Gastroesophageal sphincter (tissue), 4 donors: ENCODE measurements around the gene NIFK. TPM values are rescaled to one million over a fixed set of nuclear protein-coding genes. Genes with fewer than 3 reads are reported as not detected.

ENCODE experiments used
- ATAC-seq: fragments of 150-250 bp; one replicate; pipeline ENCODE4 v1.9.1; 2016; ENCODE audit warnings: mild to moderate bottlenecking, moderate library complexity
- H3K27ac ChIP-seq, 4 donors: fragments of 200-600 bp; sonication (generic) in 3 of 4; 1 replicate in 3 of 4; 2 replicates in 1 of 4; pipeline ENCODE4 v1.5.1; 2016 to 2019
- H3K27me3 ChIP-seq: fragments of 200-600 bp; sonication (generic); one replicate; pipeline ENCODE4 v1.5.1; 2019
- H3K36me3 ChIP-seq, 2 donors: fragments of 200-600 bp; sonication (generic); one replicate each; pipeline ENCODE4 v1.5.1; 2019; ENCODE audit warnings: control low read depth in 1 of 2
- H3K4me1 ChIP-seq, 3 donors: fragments of 200-600 bp; sonication (generic); 1 replicate in 2 of 3; 2 replicates in 1 of 3; pipeline ENCODE4 v1.5.1; 2016 to 2019; ENCODE audit warnings: control low read depth in 2 of 3
- H3K4me3 ChIP-seq, 2 donors: fragments of 200-600 bp; sonication (generic); one replicate each; pipeline ENCODE4 v1.5.1; 2019; ENCODE audit warnings: mild to moderate bottlenecking in 1 of 2, moderate library complexity in 1 of 2
- H3K9me3 ChIP-seq, 3 donors: fragments of 200-600 bp; sonication (generic); one replicate each; pipeline ENCODE4 v1.5.1; 2017 to 2019; ENCODE audit warnings: control low read depth in 2 of 3
- EP300 ChIP-seq: sonication (generic); formaldehyde crosslinking; IDR thresholded peaks from one replicate; pipeline ENCODE4 v1.6.1; 2017; ENCODE audit warnings: antibody characterized with exemption, mild to moderate bottlenecking
- POLR2A ChIP-seq, 2 donors: fragments of 450-650 bp; IDR thresholded peaks; one replicate each; pipeline ENCODE4 v1.6.1; 2017; ENCODE audit warnings: antibody characterized with exemption in 2 of 2, mild to moderate bottlenecking in 2 of 2, moderate library complexity in 1 of 2
- POLR2AphosphoS5 ChIP-seq: sonication (generic); formaldehyde crosslinking; IDR thresholded peaks from one replicate; pipeline ENCODE4 v1.6.1; 2017; ENCODE audit warnings: antibody characterized with exemption
- WGBS, 2 donors: methylation state at CpG; one replicate each; pipeline ENCODE4 v1.1.5; 2018; ENCODE audit warnings: low coverage in 1 of 2; 5-methylcytosine and 5-hydroxymethylcytosine counted together
- total RNA-seq, 4 donors: library from RNA; depleted of rRNA; stranded (reverse); fragments of >200 nt; gene quantifications; one replicate each; pipeline ENCODE4 v1.1.0, GENCODE V29; 2016
- TF ChIP-seq, protein P1 (sequence below), 4 experiments: fragments of 200-600 bp in 2 of 4; fragments of 450-650 bp in 2 of 4; sonication (generic) in 1 of 4; IDR thresholded peaks; one replicate each; pipeline ENCODE4 v1.5.1; 2017 to 2019; ENCODE audit warnings: antibody characterized with exemption in 4 of 4, mild to moderate bottlenecking in 2 of 4, moderate library complexity in 2 of 4

Gene NIFK
- total RNA-seq, 4 donors from 2014 or later: 16.2 to 92.7 (median 46.7) TPM

DNA sequence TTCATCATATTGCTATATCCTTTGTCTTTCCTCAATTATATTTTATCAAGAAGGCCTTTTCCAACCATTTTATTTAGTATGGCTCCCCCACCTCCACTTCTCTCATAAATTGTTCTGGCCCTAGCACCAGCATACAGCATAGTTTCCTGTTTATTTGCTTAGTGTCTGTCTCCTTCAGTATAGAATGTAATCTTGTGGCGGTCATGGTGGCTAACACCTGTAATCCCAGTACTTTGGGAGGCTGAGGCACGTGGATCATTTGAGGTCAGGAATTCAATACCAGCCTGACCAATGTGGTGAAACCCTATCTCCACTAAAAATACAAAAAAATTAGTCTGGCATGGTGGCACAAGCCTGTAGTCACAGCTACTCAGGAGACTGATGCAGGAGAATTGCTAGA, 47.9 kb downstream of the NIFK start:
- no peaks in the 10 kb centered on the region for H3K27me3 ChIP-seq
- TF ChIP-seq POLR2AphosphoS5: no peak
- TF ChIP-seq, protein P1, sequence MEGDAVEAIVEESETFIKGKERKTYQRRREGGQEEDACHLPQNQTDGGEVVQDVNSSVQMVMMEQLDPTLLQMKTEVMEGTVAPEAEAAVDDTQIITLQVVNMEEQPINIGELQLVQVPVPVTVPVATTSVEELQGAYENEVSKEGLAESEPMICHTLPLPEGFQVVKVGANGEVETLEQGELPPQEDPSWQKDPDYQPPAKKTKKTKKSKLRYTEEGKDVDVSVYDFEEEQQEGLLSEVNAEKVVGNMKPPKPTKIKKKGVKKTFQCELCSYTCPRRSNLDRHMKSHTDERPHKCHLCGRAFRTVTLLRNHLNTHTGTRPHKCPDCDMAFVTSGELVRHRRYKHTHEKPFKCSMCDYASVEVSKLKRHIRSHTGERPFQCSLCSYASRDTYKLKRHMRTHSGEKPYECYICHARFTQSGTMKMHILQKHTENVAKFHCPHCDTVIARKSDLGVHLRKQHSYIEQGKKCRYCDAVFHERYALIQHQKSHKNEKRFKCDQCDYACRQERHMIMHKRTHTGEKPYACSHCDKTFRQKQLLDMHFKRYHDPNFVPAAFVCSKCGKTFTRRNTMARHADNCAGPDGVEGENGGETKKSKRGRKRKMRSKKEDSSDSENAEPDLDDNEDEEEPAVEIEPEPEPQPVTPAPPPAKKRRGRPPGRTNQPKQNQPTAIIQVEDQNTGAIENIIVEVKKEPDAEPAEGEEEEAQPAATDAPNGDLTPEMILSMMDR (IDR thresholded peaks at IDR 0.05): no peak
- no peak for TF ChIP-seq POLR2A (IDR thresholded peaks at IDR 0.05)
- no peak for TF ChIP-seq EP300
- WGBS, 2 donors: 94 to 100% methylated on average over 1 to 2 of the region's 2 CpGs
- no peak for ATAC-seq
- H3K36me3 ChIP-seq: no peaks in the 10 kb centered on the region
- H3K27ac ChIP-seq: no peak overlapping the region
- peaks cover 0 to 1% (median 0%) of the 10 kb centered on the region in 3 donors for H3K4me1 ChIP-seq
- peaks cover 0 to 1% (median 0%) of the 10 kb centered on the region in 3 donors for H3K9me3 ChIP-seq
- no peak overlapping the region for H3K4me3 ChIP-seq

DNA sequence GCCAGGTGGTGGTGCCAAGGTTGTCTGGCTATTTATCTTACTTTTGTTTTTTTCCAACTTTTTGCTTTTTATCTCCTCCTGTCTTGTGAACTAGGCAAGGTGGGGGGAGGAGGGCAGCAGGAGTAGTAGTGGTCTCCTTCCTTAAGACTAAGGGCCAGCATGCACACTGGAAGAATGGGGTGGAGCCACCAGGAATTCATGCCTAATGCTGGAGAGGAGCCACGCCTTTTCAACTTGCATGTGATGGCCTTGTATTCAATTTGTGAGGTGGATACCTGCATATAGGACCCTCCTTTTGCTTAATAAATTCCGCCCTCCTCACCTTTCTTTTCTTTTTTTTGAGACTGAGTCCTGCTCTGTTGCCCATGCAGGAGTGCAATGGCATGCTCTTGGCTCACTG, 49.8 kb downstream of the NIFK start:
- ATAC-seq: no peak
- Histone ChIP-seq H3K9me3 (peaks cover 0 to 20% (median 0%) of the 10 kb centered on the region in 3 donors), H3K4me1 (no peaks in the 10 kb centered on the region), H3K27me3 (no peaks in the 10 kb centered on the region), H3K27ac (no peak overlapping the region), H3K4me3 (no peak overlapping the region), H3K36me3 (no peaks in the 10 kb centered on the region)
- WGBS, 2 donors: 86 to 100% methylated on average over 1 of the region's 2 CpGs
- TF ChIP-seq, protein P1 (IDR thresholded peaks at IDR 0.05): no peak
- no peak for TF ChIP-seq EP300
- no peak for TF ChIP-seq POLR2A (IDR thresholded peaks at IDR 0.05)
- no peak for TF ChIP-seq POLR2AphosphoS5

DNA sequence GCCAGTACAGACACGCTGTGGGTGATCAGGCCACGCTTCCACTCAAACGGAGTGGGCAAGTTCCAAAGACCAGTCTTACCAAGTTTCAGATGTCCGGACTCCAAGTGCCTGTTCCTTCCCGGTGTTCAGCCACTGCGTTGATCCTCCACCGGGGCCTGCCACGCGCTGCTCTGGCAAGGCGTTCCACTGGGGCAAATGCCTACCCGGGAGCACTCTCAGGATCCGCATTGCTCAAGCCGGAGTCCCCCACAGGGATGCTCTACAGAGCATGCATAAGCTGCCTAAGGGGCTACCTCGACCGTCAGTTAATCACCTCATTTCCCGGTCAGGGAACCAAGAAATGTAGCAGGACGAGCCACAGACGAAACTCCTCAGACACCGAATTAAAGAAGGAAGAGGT, 50.5 kb downstream of the NIFK start:
- WGBS, 2 donors: 88 to 89% methylated on average over 7 to 11 of the region's 19 CpGs
- Histone ChIP-seq H3K36me3 (no peaks in the 10 kb centered on the region), H3K27me3 (no peaks in the 10 kb centered on the region), H3K27ac (no peak overlapping the region), H3K9me3 (peaks cover 0 to 27% (median 0%) of the 10 kb centered on the region in 3 donors), H3K4me1 (no peaks in the 10 kb centered on the region), H3K4me3 (no peak overlapping the region)
- TF ChIP-seq POLR2AphosphoS5 (no peak), POLR2A (IDR thresholded peaks at IDR 0.05) (no peak), EP300 (no peak)
- TF ChIP-seq, protein P1 (IDR thresholded peaks at IDR 0.05): no peak
- no peak for ATAC-seq

DNA sequence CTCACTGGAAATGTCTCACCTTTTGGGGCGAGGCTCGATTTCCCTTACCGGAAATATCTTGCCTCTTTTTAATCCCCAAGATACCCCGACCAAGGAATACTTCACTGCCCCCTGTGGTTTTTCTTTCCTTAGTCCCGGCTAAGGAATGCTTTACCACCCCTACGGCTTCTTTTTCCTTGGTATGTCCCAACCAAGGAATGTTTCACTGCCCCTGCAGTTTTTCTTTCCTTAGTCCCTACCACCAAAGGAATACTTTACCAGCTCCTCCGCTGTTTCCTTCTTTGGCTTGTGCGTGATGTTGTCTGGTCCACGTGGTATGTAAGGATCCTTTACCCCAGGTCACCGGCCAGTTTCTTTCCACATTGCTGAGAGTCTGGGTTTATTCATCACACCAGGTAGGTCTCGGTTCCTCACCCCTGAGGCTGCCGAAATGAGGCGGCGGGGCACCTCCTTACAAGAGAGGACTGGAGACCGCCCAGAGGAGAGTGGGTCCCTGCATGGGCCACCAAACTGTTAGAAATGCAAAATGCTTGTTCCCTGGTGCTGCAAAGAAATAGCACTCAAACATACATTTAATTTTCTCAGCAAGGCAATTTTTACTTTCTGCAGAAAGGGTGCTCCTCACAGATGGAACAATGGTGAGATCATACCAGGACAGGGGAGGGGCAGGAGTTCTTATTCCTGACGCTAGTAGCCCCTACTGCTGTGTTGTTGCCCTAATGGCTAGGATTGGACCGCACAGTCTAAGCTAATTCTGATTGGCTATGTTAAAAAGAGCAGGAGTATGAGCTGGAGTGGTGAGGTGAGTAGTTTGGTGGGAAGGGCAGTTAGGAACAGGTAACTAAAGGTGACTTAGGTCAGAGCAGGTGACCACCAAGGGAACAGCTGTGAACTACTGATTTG, 54.0 kb downstream of the NIFK start:
- no peaks in the 10 kb centered on the region for H3K4me1 ChIP-seq
- no peak overlapping the region for H3K27ac ChIP-seq
- TF ChIP-seq, protein P1 (IDR thresholded peaks at IDR 0.05): no peak
- TF ChIP-seq POLR2A (IDR thresholded peaks at IDR 0.05) (no peak), POLR2AphosphoS5 (no peak), EP300 (no peak)
- no peak for ATAC-seq
- H3K4me3 ChIP-seq: no peak overlapping the region
- peaks cover 0 to 39% (median 0%) of the 10 kb centered on the region in 3 donors for H3K9me3 ChIP-seq
- H3K27me3 ChIP-seq: no peaks in the 10 kb centered on the region
- no peaks in the 10 kb centered on the region for H3K36me3 ChIP-seq
- 92 to 97% methylated on average over 9 to 14 of the region's 17 CpGs for WGBS, 2 donors

DNA sequence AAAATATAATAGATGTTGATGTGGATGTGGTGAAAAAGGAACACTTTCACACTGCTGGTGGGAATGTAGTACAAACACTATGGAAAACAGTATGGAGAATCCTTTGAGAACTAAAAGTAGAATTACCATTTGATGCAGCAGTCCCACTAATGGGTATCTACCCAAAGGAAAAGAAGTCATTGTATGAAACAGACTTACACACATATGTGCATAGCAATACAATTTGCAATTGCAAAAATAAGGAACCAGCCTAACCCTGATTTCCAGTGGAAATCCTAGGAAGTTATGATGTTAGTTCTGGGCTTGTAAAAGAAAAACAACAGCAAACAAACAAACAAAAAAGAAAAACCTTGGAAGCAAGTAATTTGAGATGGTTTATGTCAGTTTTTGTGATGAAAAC, 58.8 kb downstream of the NIFK start:
- H3K27me3 ChIP-seq: no peaks in the 10 kb centered on the region
- TF ChIP-seq, protein P1 (IDR thresholded peaks at IDR 0.05): no peak
- TF ChIP-seq POLR2A (IDR thresholded peaks at IDR 0.05): no peak
- TF ChIP-seq EP300: no peak
- TF ChIP-seq POLR2AphosphoS5: no peak
- H3K4me1 ChIP-seq: no peaks in the 10 kb centered on the region
- H3K27ac ChIP-seq: no peak overlapping the region
- no peak overlapping the region for H3K4me3 ChIP-seq
- H3K9me3 ChIP-seq: peaks cover 0 to 38% (median 0%) of the 10 kb centered on the region in 3 donors
- H3K36me3 ChIP-seq: no peaks in the 10 kb centered on the region
- ATAC-seq: no peak
